Measurements from ENCODE around the gene PRRC1.
"Not testable (repeated sequence)": the region's sequence is repeated elsewhere in the genome, so short reads cannot be mapped to it uniquely, and the experiment has no call there.

Gene PRRC1

DNA sequence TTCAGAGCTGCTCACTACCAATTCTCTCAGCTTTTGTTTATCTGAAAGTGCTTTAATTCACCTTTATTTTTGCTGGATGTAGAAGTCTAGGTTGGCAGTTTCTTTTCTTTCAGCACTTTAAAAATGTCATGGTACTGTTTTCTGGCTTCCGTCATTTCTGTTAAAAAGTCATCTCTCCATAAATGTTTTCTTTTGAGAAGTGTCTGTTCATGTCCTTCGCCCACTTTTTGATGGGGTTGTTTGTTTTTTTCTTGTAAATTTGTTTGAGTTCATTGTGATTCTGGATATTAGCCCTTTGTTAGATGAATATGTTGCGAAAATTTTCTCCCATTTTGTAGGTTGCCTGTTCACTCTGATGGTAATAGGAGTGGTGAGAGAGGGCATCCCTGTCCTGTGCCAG, 23.1 kb downstream of the PRRC1 start:
- H3K27me3 ChIP-seq (replicated peaks in 2 of 5; ENCODE audit: control insufficient read depth in 4 of 5, insufficient read depth in 5 of 5, low read length in 4 of 5); H3K27ac ChIP-seq (ENCODE audit: insufficient read depth in 1 of 2, low read depth in 1 of 2, low read length in 2 of 2, poor library complexity in 1 of 2, severe bottlenecking in 2 of 2); H3K4me3 ChIP-seq (ENCODE audit: control insufficient read depth in 1 of 7, extremely low read depth in 1 of 7, insufficient read depth in 4 of 7, low read depth in 2 of 7, low read length in 6 of 7); DNase-seq; H3K4me1 ChIP-seq (ENCODE audit: control extremely low read depth in 1 of 4, control insufficient read depth in 4 of 4, insufficient read depth in 4 of 4, low read length in 3 of 4); POLR2A ChIA-PET; CTCF ChIA-PET: not testable (repeated sequence)
- 100% methylated on average over 1 of the region's 3 CpGs for WGBS (ENCODE audit: insufficient coverage)
- peaks cover 0 to 11% (median 6%) of the 10 kb centered on the region in 5 experiments for H3K9me3 ChIP-seq (ENCODE audit: control extremely low read depth in 1 of 5, control insufficient read depth in 4 of 5, insufficient read depth in 2 of 5, low read depth in 1 of 5, low read length in 4 of 5)
- H3K36me3 ChIP-seq (ENCODE audit: control insufficient read depth in 4 of 4, insufficient read depth in 4 of 4, low read length in 3 of 4) = peaks cover 11 to 57% (median 29%) of the 10 kb centered on the region in 4 experiments

DNA sequence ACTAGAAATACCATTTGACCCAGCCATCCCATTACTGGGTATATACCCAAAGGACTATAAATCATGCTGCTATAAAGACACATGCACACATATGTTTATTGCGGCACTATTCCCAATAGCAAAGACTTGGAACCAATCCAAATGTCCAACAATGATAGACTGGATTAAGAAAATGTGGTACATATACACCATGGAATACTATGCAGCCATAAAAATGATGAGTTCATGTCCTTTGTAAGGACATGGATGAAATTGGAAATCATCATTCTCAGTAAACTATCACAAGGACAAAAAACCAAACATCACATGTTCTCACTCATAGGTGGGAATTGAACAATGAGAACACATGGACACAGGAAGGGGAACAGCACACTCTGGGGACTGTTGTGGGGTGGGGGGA, 27.8 kb downstream of the PRRC1 start:
- H3K27ac ChIP-seq (ENCODE audit: insufficient read depth in 1 of 2, low read depth in 1 of 2, low read length in 2 of 2, poor library complexity in 1 of 2, severe bottlenecking in 2 of 2); POLR2A ChIA-PET; DNase-seq; H3K4me1 ChIP-seq (ENCODE audit: control extremely low read depth in 1 of 4, control insufficient read depth in 4 of 4, insufficient read depth in 4 of 4, low read length in 3 of 4); H3K4me3 ChIP-seq (ENCODE audit: control insufficient read depth in 1 of 7, extremely low read depth in 1 of 7, insufficient read depth in 4 of 7, low read depth in 2 of 7, low read length in 6 of 7); H3K27me3 ChIP-seq (replicated peaks in 2 of 5; ENCODE audit: control insufficient read depth in 4 of 5, insufficient read depth in 5 of 5, low read length in 4 of 5); CTCF ChIA-PET; H3K9me3 ChIP-seq (ENCODE audit: control extremely low read depth in 1 of 5, control insufficient read depth in 4 of 5, insufficient read depth in 2 of 5, low read depth in 1 of 5, low read length in 4 of 5): not testable (repeated sequence)
- no CpG with 5 or more reads among the region's 1 CpG for WGBS (ENCODE audit: insufficient coverage)
- peaks cover 8 to 37% (median 15%) of the 10 kb centered on the region in 4 experiments for H3K36me3 ChIP-seq (ENCODE audit: control insufficient read depth in 4 of 4, insufficient read depth in 4 of 4, low read length in 3 of 4)

DNA sequence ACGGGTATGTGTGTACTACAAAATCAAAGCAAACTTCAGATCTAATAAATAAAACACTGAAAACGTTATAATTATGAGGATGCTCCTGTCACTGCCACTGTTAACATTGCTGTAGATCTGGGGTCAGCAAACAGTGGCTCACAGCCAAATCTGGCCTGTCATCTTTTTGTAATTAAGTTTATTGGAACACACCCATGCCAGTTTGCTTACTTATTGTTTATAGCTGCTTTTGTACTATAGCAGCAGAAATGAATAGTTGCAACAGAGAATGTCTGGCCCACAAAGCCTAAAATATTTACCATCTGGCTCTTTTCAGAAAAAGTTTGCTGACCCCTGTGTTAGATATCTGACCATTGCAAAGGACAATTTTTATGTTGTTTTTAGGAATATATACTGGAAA, 32.1 kb downstream of the PRRC1 start:
- ChIA-PET POLR2A (no interaction called here), CTCF (interaction anchor here (1.4 to 3.8 kb wide), 3 partner anchors 11 to 14 kb away, joined by 3 to 21 read pairs (median 4); no protein-coding TSS in a partner anchor)
- peaks cover 0 to under 1% (median 0%) of the 10 kb centered on the region in 5 experiments for H3K9me3 ChIP-seq (ENCODE audit: control extremely low read depth in 1 of 5, control insufficient read depth in 4 of 5, insufficient read depth in 2 of 5, low read depth in 1 of 5, low read length in 4 of 5)
- H3K36me3 ChIP-seq (ENCODE audit: control insufficient read depth in 4 of 4, insufficient read depth in 4 of 4, low read length in 3 of 4) = peaks cover 5 to 53% (median 33%) of the 10 kb centered on the region in 4 experiments
- no peaks in the 10 kb centered on the region for H3K27me3 ChIP-seq (replicated peaks in 2 of 5; ENCODE audit: control insufficient read depth in 4 of 5, insufficient read depth in 5 of 5, low read length in 4 of 5)
- no peak overlapping the region for H3K4me3 ChIP-seq (ENCODE audit: control insufficient read depth in 1 of 7, extremely low read depth in 1 of 7, insufficient read depth in 4 of 7, low read depth in 2 of 7, low read length in 6 of 7)
- WGBS (ENCODE audit: insufficient coverage) = no CpG with 5 or more reads among the region's 2 CpGs
- no peaks in the 10 kb centered on the region for H3K4me1 ChIP-seq (ENCODE audit: control extremely low read depth in 1 of 4, control insufficient read depth in 4 of 4, insufficient read depth in 4 of 4, low read length in 3 of 4)
- H3K27ac ChIP-seq (ENCODE audit: insufficient read depth in 1 of 2, low read depth in 1 of 2, low read length in 2 of 2, poor library complexity in 1 of 2, severe bottlenecking in 2 of 2) = no peak overlapping the region
- no peak for DNase-seq

DNA sequence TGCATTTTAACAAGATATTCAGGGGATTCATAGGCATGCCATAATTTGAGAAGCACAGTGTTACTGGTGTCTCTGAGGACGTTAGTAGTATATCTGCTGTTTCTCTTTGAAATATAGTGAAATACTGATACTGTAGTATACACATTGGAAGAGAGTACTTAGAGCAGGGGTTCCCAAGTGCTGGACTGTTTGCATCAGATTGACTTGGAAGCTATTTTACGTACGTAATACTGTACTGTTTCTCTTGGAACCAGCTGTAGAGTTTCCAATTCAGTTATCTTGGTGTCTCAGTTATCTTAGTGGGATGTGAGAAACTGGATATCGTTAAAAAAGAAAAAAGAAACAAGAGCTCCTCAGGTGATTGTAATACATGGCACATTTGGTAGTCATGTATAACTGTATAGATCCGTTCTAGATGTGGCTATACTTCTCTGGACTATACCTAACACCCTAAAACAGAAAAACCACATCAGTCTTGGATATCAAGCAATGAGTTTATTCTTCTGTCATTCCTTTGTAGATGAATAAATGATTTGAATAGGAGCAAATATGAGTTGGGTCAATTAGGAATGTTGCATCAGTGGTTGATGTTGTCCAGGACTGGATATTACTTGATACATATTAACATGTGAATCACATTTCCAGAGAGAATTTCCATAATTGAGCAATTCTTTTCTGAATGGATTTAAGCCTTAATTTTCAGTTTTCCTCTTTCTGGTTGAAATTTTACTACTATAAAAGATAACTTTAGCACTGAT, 33.4 kb downstream of the PRRC1 start:
- Histone ChIP-seq H3K27ac (ENCODE audit: insufficient read depth in 1 of 2, low read depth in 1 of 2, low read length in 2 of 2, poor library complexity in 1 of 2, severe bottlenecking in 2 of 2) (no peak overlapping the region), H3K4me1 (ENCODE audit: control extremely low read depth in 1 of 4, control insufficient read depth in 4 of 4, insufficient read depth in 4 of 4, low read length in 3 of 4) (no peaks in the 10 kb centered on the region), H3K36me3 (ENCODE audit: control insufficient read depth in 4 of 4, insufficient read depth in 4 of 4, low read length in 3 of 4) (peaks cover 5 to 50% (median 34%) of the 10 kb centered on the region in 4 experiments), H3K27me3 (replicated peaks in 2 of 5; ENCODE audit: control insufficient read depth in 4 of 5, insufficient read depth in 5 of 5, low read length in 4 of 5) (no peaks in the 10 kb centered on the region), H3K9me3 (ENCODE audit: control extremely low read depth in 1 of 5, control insufficient read depth in 4 of 5, insufficient read depth in 2 of 5, low read depth in 1 of 5, low read length in 4 of 5) (no peaks in the 10 kb centered on the region), H3K4me3 (ENCODE audit: control insufficient read depth in 1 of 7, extremely low read depth in 1 of 7, insufficient read depth in 4 of 7, low read depth in 2 of 7, low read length in 6 of 7) (no peak overlapping the region)
- POLR2A ChIA-PET = no interaction called here
- CTCF ChIA-PET = interaction anchor here (0.9 to 3.8 kb wide), 3 partner anchors 10 to 58 kb away, joined by 3 to 21 read pairs (median 3); no protein-coding TSS in a partner anchor
- whole genome bisulfite sequencing (ENCODE audit: insufficient coverage) = 100% methylated on average over 2 of the region's 5 CpGs
- DNase-seq = no peak

DNA sequence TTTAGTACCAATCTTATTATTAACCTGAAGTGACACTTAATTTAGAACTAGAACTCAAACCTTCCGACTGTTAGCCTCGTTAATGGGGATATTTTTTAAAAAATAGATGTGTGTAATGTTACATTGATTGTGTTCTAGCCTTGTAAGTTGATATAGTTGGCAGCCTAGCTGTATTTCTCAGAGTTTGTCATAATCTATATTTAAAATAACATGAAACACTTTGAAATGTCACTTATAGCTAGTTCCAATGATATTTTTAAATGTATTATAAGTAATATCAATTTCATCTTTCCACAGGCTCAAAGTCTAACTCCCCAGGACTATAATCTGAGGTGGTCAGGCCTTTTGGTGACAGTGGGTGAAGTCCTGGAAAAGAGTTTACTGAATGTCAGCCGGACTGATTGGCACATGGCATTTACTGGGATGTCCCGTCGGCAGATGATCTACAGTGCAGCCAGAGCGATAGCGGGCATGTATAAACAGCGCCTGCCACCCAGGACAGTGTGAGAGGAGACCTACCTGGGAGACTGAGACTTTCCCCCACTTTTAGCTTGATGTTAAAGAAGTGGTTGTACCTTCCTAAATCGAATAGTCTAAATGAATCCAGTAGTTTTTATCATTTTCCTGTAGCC, 34.1 kb downstream of the PRRC1 start:
- H3K27me3 ChIP-seq (replicated peaks in 2 of 5; ENCODE audit: control insufficient read depth in 4 of 5, insufficient read depth in 5 of 5, low read length in 4 of 5) = no peaks in the 10 kb centered on the region
- POLR2A ChIA-PET = no interaction called here
- DNase-seq = no peak
- no peaks in the 10 kb centered on the region for H3K9me3 ChIP-seq (ENCODE audit: control extremely low read depth in 1 of 5, control insufficient read depth in 4 of 5, insufficient read depth in 2 of 5, low read depth in 1 of 5, low read length in 4 of 5)
- no peak overlapping the region for H3K27ac ChIP-seq (ENCODE audit: insufficient read depth in 1 of 2, low read depth in 1 of 2, low read length in 2 of 2, poor library complexity in 1 of 2, severe bottlenecking in 2 of 2)
- H3K36me3 ChIP-seq (ENCODE audit: control insufficient read depth in 4 of 4, insufficient read depth in 4 of 4, low read length in 3 of 4) = peaks cover 5 to 43% (median 30%) of the 10 kb centered on the region in 4 experiments
- no peaks in the 10 kb centered on the region for H3K4me1 ChIP-seq (ENCODE audit: control extremely low read depth in 1 of 4, control insufficient read depth in 4 of 4, insufficient read depth in 4 of 4, low read length in 3 of 4)
- CTCF ChIA-PET = interaction anchor here (3.8 kb wide), 1 partner anchor 12 kb away, joined by 21 read pairs; no protein-coding TSS in a partner anchor
- 83% methylated on average over 6 of the region's 9 CpGs for WGBS (ENCODE audit: insufficient coverage)
- H3K4me3 ChIP-seq (ENCODE audit: control insufficient read depth in 1 of 7, extremely low read depth in 1 of 7, insufficient read depth in 4 of 7, low read depth in 2 of 7, low read length in 6 of 7) = no peak overlapping the region

DNA sequence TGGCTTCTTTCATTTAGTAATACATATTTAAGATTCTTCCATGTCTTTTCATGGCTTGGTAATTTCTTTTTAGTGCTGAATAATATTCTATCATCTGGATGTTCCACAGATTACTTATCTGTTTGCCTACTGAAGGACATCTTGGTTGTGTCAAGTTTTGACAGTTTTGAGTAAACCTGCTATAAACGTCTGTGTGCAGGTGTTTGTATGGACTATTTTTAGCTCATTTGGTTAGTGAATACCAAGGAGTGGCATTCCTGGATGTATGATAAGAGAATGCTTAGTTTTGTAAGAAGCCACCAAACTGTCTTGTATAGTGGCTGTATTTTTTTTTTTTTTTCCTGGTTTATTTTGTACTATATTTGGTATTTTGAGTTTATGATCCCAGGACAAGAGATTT, 38.4 kb downstream of the PRRC1 start:
- POLR2A ChIA-PET = no interaction called here
- Histone ChIP-seq H3K4me3 (ENCODE audit: control insufficient read depth in 1 of 7, extremely low read depth in 1 of 7, insufficient read depth in 4 of 7, low read depth in 2 of 7, low read length in 6 of 7) (no peak overlapping the region), H3K4me1 (ENCODE audit: control extremely low read depth in 1 of 4, control insufficient read depth in 4 of 4, insufficient read depth in 4 of 4, low read length in 3 of 4) (no peaks in the 10 kb centered on the region), H3K27me3 (replicated peaks in 2 of 5; ENCODE audit: control insufficient read depth in 4 of 5, insufficient read depth in 5 of 5, low read length in 4 of 5) (no peaks in the 10 kb centered on the region), H3K36me3 (ENCODE audit: control insufficient read depth in 4 of 4, insufficient read depth in 4 of 4, low read length in 3 of 4) (peaks cover 5 to 25% (median 18%) of the 10 kb centered on the region in 4 experiments), H3K27ac (ENCODE audit: insufficient read depth in 1 of 2, low read depth in 1 of 2, low read length in 2 of 2, poor library complexity in 1 of 2, severe bottlenecking in 2 of 2) (no peak overlapping the region), H3K9me3 (ENCODE audit: control extremely low read depth in 1 of 5, control insufficient read depth in 4 of 5, insufficient read depth in 2 of 5, low read depth in 1 of 5, low read length in 4 of 5) (no peaks in the 10 kb centered on the region)
- CTCF ChIA-PET = no interaction called here
- 86% methylated on average over 1 of the region's 1 CpG for whole genome bisulfite sequencing (ENCODE audit: insufficient coverage)
- DNase-seq = no peak

DNA sequence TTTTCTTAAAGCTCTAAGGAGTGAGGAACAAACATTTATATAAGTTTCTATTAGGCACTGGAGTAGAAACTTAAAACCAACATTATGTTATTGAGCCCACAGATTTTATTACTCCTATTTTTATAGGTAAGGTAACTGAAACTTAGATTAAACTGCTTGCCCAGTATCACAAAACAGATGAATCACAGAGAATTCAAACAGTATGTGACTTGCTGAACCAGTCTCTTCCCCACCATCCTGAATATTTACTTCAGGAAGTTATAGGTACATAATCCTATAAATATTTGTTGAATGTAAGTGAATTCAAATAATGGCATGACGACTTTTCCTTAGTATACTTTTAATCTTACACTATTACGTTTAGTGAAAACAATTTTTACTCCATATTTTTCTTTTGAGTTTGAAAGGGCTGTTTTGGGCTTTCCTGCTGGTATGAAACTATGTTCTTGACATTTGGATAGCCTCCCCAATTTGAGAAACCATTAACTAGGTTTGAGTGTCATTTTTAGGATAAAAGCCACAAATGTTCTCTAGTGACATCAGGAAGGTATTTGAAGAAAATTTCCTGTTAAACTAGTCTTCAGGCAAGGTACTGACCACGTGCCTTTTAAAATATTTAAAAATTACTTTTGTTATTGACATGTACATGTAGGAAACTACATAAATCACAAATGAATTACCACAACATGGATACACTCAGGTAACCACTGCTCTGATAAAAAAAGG, 39.3 kb downstream of the PRRC1 start:
- no peak overlapping the region for H3K27ac ChIP-seq (ENCODE audit: insufficient read depth in 1 of 2, low read depth in 1 of 2, low read length in 2 of 2, poor library complexity in 1 of 2, severe bottlenecking in 2 of 2)
- H3K4me1 ChIP-seq (ENCODE audit: control extremely low read depth in 1 of 4, control insufficient read depth in 4 of 4, insufficient read depth in 4 of 4, low read length in 3 of 4) = no peaks in the 10 kb centered on the region
- DNase-seq = no peak
- ChIA-PET CTCF (no interaction called here), POLR2A (no interaction called here)
- no peaks in the 10 kb centered on the region for H3K9me3 ChIP-seq (ENCODE audit: control extremely low read depth in 1 of 5, control insufficient read depth in 4 of 5, insufficient read depth in 2 of 5, low read depth in 1 of 5, low read length in 4 of 5)
- no peaks in the 10 kb centered on the region for H3K27me3 ChIP-seq (replicated peaks in 2 of 5; ENCODE audit: control insufficient read depth in 4 of 5, insufficient read depth in 5 of 5, low read length in 4 of 5)
- no CpG with 5 or more reads among the region's 3 CpGs for WGBS (ENCODE audit: insufficient coverage)
- H3K4me3 ChIP-seq (ENCODE audit: control insufficient read depth in 1 of 7, extremely low read depth in 1 of 7, insufficient read depth in 4 of 7, low read depth in 2 of 7, low read length in 6 of 7) = no peak overlapping the region
- H3K36me3 ChIP-seq (ENCODE audit: control insufficient read depth in 4 of 4, insufficient read depth in 4 of 4, low read length in 3 of 4) = peaks cover 5 to 18% (median 16%) of the 10 kb centered on the region in 4 experiments

Measured in common myeloid progenitor, CD34-positive (primary cell).